ENCODE results near the gene MALT1.

The MALT1 gene

GRCh38 chr18:58692422-58693185 is 21.3 kb downstream of the MALT1 start:
- DNase-seq = no peak

- no peak for DNase-seq
Observed at GRCh38 chr18:58694221-58694620, 23.0 kb downstream of the MALT1 start.

DNA sequence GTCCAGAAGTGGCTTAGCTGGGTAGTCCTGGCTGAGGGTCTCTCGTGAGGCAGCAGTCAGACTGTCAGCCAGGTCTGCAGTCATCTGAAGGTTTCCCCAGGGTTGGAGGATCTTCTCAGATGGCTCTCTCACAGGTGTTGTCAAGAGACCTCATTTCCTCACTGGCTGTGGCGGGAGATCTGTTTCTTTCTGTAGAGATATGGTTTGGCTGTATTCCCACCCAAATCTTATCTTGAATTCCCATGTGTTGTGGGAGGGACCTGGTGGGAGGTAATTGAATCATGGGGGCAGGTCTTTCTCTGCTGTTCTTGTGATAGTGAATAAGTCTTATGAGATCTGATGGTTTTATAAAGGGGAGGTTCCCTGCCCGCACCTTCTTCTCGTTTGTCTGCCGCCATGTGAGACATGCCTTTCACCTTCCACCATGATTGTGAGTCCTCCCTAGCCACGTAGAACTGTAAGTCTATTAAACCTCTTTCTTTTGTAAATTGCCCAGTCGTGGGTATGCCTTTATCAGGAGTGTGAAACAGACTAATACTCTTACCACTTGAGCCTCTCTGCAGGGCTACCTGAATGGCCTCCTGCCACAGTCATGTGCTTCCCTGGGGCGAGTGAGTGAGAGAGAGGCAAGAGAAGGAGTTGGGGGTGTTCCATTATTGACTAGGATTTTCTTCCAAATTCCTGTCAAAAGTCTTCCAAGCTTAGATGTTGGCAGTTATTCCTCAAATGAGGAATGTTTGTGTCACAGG is 23.6 kb downstream of the MALT1 start:
- no peak for DNase-seq

GRCh38 chr18:58695772-58696171 is 24.5 kb downstream of the MALT1 start:
- DNase-seq = no peak

GRCh38 chr18:58697146-58697545 is 25.9 kb downstream of the MALT1 start:
- no peak for DNase-seq

DNA sequence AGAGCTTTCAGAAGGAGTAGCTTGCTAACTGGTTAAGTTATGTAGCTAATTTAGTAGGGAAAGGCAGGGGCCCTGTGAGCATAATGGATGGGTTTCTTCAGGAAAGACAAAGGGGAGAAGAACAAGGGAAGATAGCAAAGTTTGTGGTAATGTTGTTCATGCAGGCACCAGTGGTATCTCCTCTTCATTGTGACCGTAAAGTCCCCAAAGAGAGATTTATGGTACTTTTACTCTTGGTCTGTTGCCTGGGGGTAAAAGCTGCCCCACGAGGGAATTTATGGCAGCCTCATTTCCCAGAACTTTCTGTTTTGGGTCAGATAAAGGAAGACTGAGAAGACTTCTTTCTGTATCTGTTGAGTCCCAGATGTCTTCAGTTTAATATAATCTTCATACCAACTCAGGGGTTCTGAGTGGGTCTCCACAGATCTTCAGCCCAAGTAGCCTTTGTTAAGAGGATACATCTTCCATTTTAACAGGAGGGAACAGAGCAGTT is 27.5 kb downstream of the MALT1 start:
- DNase-seq = no peak

DNA sequence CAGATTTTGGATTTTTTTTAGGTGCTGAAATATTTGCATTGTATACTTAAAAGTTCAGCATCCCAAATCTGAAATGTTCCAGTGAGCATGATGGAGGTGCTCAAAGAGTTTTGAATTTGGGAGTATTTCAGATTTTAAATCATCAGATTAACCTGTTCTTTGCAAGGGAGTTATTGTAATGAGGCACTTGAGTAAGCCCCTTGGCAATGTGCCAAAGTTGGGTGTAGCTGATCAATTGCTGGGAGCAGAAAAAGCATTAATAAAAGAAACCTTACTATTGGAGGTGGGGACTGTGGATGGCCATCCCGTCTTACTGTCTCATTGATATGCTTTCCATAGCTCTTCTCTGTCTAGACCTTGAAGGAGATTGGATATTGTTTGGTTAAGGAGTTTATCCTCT is 28.3 kb downstream of the MALT1 start:
- DNase-seq = no peak

DNA sequence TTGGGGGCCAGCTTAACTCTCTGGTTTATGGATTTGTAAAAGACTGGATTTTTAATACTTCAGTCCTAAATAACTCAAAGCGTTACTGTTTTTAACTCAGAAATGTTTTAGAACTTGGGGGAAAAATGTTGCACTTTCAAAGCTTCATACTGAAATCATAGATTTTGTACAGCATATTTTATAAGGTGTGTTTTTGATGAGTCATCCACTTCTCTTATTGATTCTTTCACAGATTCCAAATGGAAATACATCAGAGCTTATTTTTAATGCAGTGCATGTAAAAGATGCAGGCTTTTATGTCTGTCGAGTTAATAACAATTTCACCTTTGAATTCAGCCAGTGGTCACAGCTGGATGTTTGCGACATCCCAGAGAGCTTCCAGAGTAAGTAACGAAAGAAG is 28.9 kb downstream of the MALT1 start:
- no peak for DNase-seq

DNA sequence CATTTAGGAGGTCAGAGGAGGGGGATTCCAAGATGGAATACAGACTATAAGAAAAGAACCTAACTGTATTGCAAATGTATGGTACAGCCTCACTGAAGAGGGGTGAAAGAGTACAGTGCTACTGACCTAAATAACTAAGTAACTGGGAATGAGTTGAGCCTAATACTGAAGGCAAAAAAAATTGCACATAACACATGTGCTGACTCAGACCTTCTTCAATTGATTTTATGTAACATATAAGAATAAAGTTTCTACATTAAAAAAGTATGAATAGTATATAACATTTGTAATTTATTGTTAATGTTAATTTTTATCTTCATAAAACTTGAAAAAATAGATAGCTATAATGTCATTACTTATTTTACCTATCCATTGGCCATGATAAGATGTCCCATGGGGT is 41.7 kb downstream of the MALT1 start:
- no peak for DNase-seq

DNA sequence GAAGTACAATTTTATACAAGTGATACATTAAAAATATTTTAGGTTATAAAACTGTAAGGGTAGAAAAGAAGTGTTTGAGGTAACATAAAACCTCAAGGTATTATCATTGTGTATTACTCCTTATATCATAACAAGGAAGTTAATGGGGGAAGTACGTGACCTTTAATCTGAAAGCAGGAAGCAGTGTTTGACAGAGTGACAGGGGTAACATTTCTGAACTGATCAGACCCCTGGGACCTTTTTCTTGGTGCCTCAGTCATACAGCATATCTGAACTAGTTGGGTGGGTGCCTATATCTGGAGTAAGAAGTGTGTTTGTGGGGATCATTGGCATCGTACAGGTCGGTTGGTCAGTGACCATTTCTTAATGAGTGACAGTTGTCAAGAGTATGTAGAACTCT is 43.0 kb downstream of the MALT1 start:
- DNase-seq = no peak

- DNase-seq = no peak
Observed at GRCh38 chr18:58714821-58715220, 43.6 kb downstream of the MALT1 start.

DNA sequence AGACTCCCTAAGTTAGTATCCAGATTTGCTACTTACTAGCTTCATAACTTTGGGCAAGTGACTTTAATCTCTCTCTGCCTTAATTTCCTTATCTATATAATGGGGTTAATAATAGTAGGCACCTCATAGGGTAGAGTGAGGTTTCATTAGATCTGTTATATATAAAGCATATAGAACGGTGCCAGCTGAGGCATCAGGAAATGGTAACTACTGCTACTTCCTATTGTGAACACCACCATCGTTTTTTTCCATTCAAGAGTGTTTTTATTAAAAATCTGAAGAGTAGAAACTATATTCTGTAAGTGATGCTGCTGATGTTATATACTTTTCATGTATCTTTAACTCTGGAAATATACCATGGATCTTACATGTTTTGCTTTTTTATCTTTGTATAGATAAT is 44.3 kb downstream of the MALT1 start:
- DNase-seq = no peak

DNA sequence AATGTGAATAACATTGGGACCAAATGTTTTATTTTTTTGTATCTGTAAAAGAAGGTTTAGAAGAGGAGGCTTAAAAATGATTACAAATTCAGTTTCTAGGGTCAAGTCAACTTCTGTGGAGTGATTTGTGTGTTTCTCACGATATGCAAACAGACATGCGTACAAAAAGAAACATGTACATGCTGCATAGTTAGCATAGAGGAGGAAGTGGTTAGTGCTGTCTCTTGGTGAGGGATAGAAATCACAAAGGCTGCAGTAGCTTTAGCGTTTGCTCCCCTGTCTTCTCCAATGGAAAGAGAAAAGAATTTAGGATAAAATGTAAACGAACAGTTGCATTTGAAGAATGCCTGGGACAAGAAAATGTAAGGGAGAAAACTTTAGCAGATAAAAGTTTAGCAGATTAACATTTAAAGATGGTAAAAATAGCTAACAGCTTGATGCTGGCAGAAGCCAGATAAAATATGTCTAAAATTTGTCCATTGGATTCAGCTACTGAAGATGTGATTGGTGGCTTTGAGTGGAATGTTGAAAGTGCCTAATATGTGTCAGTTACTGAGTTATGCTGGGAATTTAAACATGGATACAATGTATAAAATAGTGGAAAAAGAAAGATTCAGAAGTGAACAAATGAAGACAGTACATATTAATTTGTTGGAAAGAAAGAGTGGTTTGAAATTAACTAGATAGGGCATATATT is 44.9 kb downstream of the MALT1 start:
- DNase-seq = no peak

GRCh38 chr18:58721566-58722239 is 50.4 kb downstream of the MALT1 start:
- no peak for DNase-seq

DNA sequence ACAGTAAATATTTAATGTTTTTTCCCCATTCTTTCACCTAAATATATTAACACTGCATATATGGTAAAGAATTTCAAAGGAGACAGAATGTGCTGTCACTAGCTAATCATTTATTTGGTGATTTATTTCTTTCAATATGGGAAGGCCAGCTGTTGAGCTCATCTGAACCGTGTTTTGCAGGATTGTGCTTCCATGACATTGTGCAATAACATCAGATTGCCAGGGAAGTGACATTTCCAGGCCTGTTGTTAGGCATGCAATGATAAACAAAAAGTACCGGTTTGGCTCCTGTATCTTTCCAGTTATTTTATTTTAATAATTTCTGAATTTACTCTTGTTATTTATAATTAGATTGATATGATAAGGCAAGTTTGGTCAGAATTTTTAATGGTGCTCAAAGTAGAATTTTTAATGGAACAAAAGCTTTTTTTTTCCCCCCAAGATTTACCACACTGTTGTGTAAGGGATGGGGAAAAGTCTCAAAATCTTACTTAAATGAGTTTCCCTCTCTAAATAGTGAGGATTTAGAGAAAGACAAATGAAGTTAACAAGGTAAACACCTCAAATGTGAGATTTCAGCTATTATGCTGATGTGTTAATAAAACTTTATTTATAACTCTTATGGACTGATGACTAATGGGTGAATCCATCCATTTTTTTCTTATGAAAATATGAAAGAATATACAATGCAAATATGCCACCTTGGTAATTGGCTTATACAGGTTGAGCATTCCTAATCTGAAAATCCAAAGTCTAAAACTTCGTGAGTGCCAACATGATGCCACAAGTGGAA is 52.7 kb downstream of the MALT1 start:
- DNase-seq = no peak

DNA sequence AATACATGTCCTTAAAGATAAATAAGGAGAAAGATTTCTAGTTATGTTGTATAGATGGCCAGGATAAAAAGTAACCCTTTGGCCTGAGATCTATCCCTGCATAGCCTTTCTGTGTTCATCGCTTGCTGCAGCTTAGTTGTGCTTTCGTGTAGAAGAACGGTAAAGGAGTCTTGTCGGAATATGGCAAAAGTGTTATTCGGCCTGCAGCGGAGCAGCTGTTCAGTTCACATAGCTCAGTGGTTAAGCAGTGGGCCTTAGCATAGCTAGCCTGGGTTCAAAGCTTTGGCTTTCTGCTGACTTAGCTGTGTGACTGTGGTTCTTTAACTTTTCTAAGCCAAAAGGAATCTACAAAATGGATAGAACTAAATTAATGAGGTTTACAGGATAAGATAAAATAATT is 55.4 kb downstream of the MALT1 start:
- no peak for DNase-seq

GRCh38 chr18:58727776-58728500 is 56.7 kb downstream of the MALT1 start:
- DNase-seq = no peak

GRCh38 chr18:58728719-58729118 is 57.5 kb downstream of the MALT1 start:
- DNase-seq = no peak

GRCh38 chr18:58730618-58731017 is 59.4 kb downstream of the MALT1 start:
- DNase-seq = no peak

GRCh38 chr18:58732471-58732870 is 61.2 kb downstream of the MALT1 start:
- DNase-seq = no peak

- DNase-seq = no peak
Observed at GRCh38 chr18:58733866-58734265, 62.6 kb downstream of the MALT1 start.

GRCh38 chr18:58738322-58738721 is 67.1 kb downstream of the MALT1 start:
- no peak for DNase-seq
